OCI-LY3 (cell line): ENCODE measurements around the gene ITGB1BP1.

Experiments
- CTCF ChIP-seq: fragments of 200-600, 300-600 bp; sonication (generic); IDR thresholded peaks from 2 replicates; pipeline ENCODE4 v1.5.1; 2014; ENCODE audit warnings: antibody characterized with exemption, low read length, low read depth
- EZH2phosphoT487 ChIP-seq: fragments of 200-600 bp; shearing (Covaris generic); IDR thresholded peaks from 2 replicates; pipeline ENCODE4 v1.6.1; 2018; ENCODE audit warnings: antibody characterized with exemption, mixed run types, low read depth

DNA sequence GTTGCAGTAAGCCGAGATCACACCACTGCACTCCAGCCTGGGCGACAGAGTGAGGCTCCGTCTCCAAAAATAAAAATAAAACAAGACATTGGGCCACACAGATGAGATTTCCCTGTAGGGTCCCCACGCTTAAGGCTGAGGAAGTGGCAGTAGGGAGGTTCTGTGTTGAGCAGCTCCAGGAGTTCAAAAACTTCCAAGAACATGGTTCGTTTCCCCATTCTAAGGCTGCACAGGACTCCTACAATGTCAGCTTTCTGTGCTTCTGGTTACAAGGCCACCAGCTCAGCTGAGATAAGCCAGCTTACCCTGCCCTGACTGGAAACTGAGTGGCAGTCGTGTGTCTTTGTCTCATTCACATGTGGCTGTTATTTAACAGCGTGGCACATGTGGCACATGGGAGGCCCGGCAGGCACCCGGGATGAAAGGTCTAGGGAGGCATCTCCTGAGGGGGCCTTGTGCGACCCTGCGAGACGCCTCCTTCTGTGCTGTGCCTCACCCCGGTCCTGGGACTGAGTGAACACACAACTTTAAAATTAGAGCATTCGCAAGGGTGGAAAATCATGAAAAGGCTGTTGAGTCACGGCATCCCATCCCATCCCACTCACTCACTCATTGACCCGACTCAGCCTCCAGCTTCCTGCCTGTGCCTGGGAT, 7.7 kb downstream of the ITGB1BP1 start:
- no peak for TF ChIP-seq CTCF
- TF ChIP-seq EZH2phosphoT487 = no peak
